ENCODE data around the gene CDIP1.

The CDIP1 gene

DNA sequence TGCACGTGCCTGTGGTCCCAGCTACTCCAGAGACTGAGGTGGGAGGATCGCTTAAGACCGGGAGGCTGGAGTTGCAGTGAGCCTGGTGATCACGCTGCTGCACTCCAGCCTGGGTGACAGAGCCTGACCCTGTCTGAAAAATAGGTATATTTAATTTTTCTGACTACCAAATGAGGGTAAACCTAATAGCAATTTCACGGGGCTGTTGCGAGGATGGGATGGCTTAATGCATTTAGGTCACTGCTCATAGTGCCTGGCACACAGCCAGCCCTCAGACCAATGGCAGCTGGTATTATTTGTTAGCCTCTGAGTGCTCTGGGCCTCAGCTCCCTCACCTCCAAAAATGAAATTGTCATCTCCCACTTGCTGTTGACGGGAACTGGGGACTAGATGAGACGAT is 5.9 kb upstream of the CDIP1 start:
- Histone ChIP-seq H2BK120ac (ENCODE audit: insufficient read depth, low read length, poor library complexity) (no peak overlapping the region), H3K79me2 (ENCODE audit: control insufficient read depth, insufficient read depth, low read length, poor library complexity) (no peaks in the 10 kb centered on the region), H3K79me1 (ENCODE audit: low read length) (no peaks in the 10 kb centered on the region), H4K8ac (ENCODE audit: low read depth, low read length) (no peak overlapping the region), H2BK12ac (ENCODE audit: low read length) (no peak overlapping the region), H3K4ac (ENCODE audit: low read depth, low read length) (no peak overlapping the region), H3K14ac (ENCODE audit: low read length) (no peak overlapping the region), H2AFZ (ENCODE audit: insufficient read depth, low read length, poor library complexity) (no peak overlapping the region), H3K4me1 (ENCODE audit: control insufficient read depth in 1 of 2, insufficient read depth in 2 of 2, low read length in 2 of 2) (no peaks in the 10 kb centered on the region), H3K27ac (ENCODE audit: low read depth, low read length) (no peak overlapping the region), H3K23ac (ENCODE audit: low read length) (no peak overlapping the region), H2AK5ac (ENCODE audit: low read length) (no peak overlapping the region), H3K4me3 (ENCODE audit: low read depth, low read length) (no peak overlapping the region), H4K91ac (ENCODE audit: low read depth, low read length) (no peak overlapping the region), H3K9ac (ENCODE audit: low read length) (no peak overlapping the region), H3K18ac (ENCODE audit: low read length) (no peak overlapping the region), H2BK5ac (ENCODE audit: low read depth, low read length, poor library complexity) (no peak overlapping the region), H3K36me3 (ENCODE audit: control insufficient read depth in 1 of 2, insufficient read depth in 2 of 2, low read length in 2 of 2) (no peaks in the 10 kb centered on the region), H4K12ac (ENCODE audit: low read depth, low read length) (no peak overlapping the region), H3K4me2 (ENCODE audit: low read length) (no peak overlapping the region), H3K9me3 (ENCODE audit: insufficient read depth, low read depth, low read length) (peaks cover 3% of the 10 kb centered on the region), H3K27me3 (ENCODE audit: insufficient read depth, low read length) (no peaks in the 10 kb centered on the region)
- DNase-seq: no peak
- no CpG with 5 or more reads among the region's 8 CpGs for WGBS (ENCODE audit: extremely low coverage, insufficient coverage, insufficient read length)

- H3K9ac ChIP-seq (ENCODE audit: low read length): no peak overlapping the region
- H3K4me2 ChIP-seq (ENCODE audit: low read length): no peak overlapping the region
- no peak overlapping the region for H2BK12ac ChIP-seq (ENCODE audit: low read length)
- H2BK120ac ChIP-seq (ENCODE audit: insufficient read depth, low read length, poor library complexity): no peak overlapping the region
- H2BK5ac ChIP-seq (ENCODE audit: low read depth, low read length, poor library complexity): no peak overlapping the region
- no peak overlapping the region for H3K23ac ChIP-seq (ENCODE audit: low read length)
- H3K79me2 ChIP-seq (ENCODE audit: control insufficient read depth, insufficient read depth, low read length, poor library complexity): peaks cover 6% of the 10 kb centered on the region
- H3K14ac ChIP-seq (ENCODE audit: low read length): no peak overlapping the region
- H3K18ac ChIP-seq (ENCODE audit: low read length): no peak overlapping the region
- H4K8ac ChIP-seq (ENCODE audit: low read depth, low read length): no peak overlapping the region
- H2AK5ac ChIP-seq (ENCODE audit: low read length): no peak overlapping the region
- H3K27me3 ChIP-seq (ENCODE audit: insufficient read depth, low read length): peaks cover 7% of the 10 kb centered on the region
- no peak overlapping the region for H4K91ac ChIP-seq (ENCODE audit: low read depth, low read length)
- DNase-seq: no peak
- peaks cover 7% of the 10 kb centered on the region for H3K9me3 ChIP-seq (ENCODE audit: insufficient read depth, low read depth, low read length)
- no peak overlapping the region for H2AFZ ChIP-seq (ENCODE audit: insufficient read depth, low read length, poor library complexity)
- H3K4me1 ChIP-seq (ENCODE audit: control insufficient read depth in 1 of 2, insufficient read depth in 2 of 2, low read length in 2 of 2): peaks cover 5 to 6% of the 10 kb centered on the region in 2 experiments
- H3K36me3 ChIP-seq (ENCODE audit: control insufficient read depth in 1 of 2, insufficient read depth in 2 of 2, low read length in 2 of 2): no peaks in the 10 kb centered on the region
- WGBS (ENCODE audit: extremely low coverage, insufficient coverage, insufficient read length): no CpG with 5 or more reads among the region's 2 CpGs
- H4K12ac ChIP-seq (ENCODE audit: low read depth, low read length): no peak overlapping the region
- H3K4ac ChIP-seq (ENCODE audit: low read depth, low read length): no peak overlapping the region
- H3K4me3 ChIP-seq (ENCODE audit: low read depth, low read length): no peak overlapping the region
- peaks cover 10% of the 10 kb centered on the region for H3K79me1 ChIP-seq (ENCODE audit: low read length)
- H3K27ac ChIP-seq (ENCODE audit: low read depth, low read length): no peak overlapping the region
Measured at GRCh38 chr16:4539716-4540284, 1.2 kb upstream of the CDIP1 start.

- peaks cover 7% of the 10 kb centered on the region for H3K27me3 ChIP-seq (ENCODE audit: insufficient read depth, low read length)
- peak overlapping the region; percentile 4 for H3K4ac ChIP-seq (ENCODE audit: low read depth, low read length)
- H4K12ac ChIP-seq (ENCODE audit: low read depth, low read length): peak overlapping the region; percentile 77
- H3K18ac ChIP-seq (ENCODE audit: low read length): peak overlapping the region; percentile 39
- DNase-seq: peak in 1 of 2 donors; percentile 19
- H2BK5ac ChIP-seq (ENCODE audit: low read depth, low read length, poor library complexity): no peak overlapping the region
- peak overlapping the region; percentile 52 for H2AK5ac ChIP-seq (ENCODE audit: low read length)
- H2BK12ac ChIP-seq (ENCODE audit: low read length): no peak overlapping the region
- H3K9ac ChIP-seq (ENCODE audit: low read length): peak overlapping the region; percentile 33
- H3K79me2 ChIP-seq (ENCODE audit: control insufficient read depth, insufficient read depth, low read length, poor library complexity): peaks cover 6% of the 10 kb centered on the region
- H2BK120ac ChIP-seq (ENCODE audit: insufficient read depth, low read length, poor library complexity): peak overlapping the region; percentile 35
- H3K4me3 ChIP-seq (ENCODE audit: low read depth, low read length): peak overlapping the region; percentile 84
- peaks cover 0 to under 1% of the 10 kb centered on the region in 2 experiments for H3K36me3 ChIP-seq (ENCODE audit: control insufficient read depth in 1 of 2, insufficient read depth in 2 of 2, low read length in 2 of 2)
- H3K4me1 ChIP-seq (ENCODE audit: control insufficient read depth in 1 of 2, insufficient read depth in 2 of 2, low read length in 2 of 2): peaks cover 5 to 6% of the 10 kb centered on the region in 2 experiments
- peak overlapping the region; percentile 82 for H4K8ac ChIP-seq (ENCODE audit: low read depth, low read length)
- no peak overlapping the region for H3K27ac ChIP-seq (ENCODE audit: low read depth, low read length)
- WGBS (ENCODE audit: extremely low coverage, insufficient coverage, insufficient read length): no CpG with 5 or more reads among the region's 75 CpGs
- peak overlapping the region; percentile 64 for H4K91ac ChIP-seq (ENCODE audit: low read depth, low read length)
- peaks cover 7% of the 10 kb centered on the region for H3K9me3 ChIP-seq (ENCODE audit: insufficient read depth, low read depth, low read length)
- no peak overlapping the region for H3K23ac ChIP-seq (ENCODE audit: low read length)
- peak overlapping the region; percentile 98 for H3K4me2 ChIP-seq (ENCODE audit: low read length)
- peaks cover 10% of the 10 kb centered on the region for H3K79me1 ChIP-seq (ENCODE audit: low read length)
- H2AFZ ChIP-seq (ENCODE audit: insufficient read depth, low read length, poor library complexity): peak overlapping the region; percentile 79
- peak overlapping the region; percentile 74 for H3K14ac ChIP-seq (ENCODE audit: low read length)
Measured at GRCh38 chr16:4537376-4538343, 913 bp downstream of the CDIP1 start.

- Histone ChIP-seq H3K4me3 (ENCODE audit: low read depth, low read length) (no peak overlapping the region), H3K79me1 (ENCODE audit: low read length) (peaks cover 10% of the 10 kb centered on the region), H3K14ac (ENCODE audit: low read length) (no peak overlapping the region), H2AK5ac (ENCODE audit: low read length) (no peak overlapping the region), H2BK120ac (ENCODE audit: insufficient read depth, low read length, poor library complexity) (no peak overlapping the region), H3K27me3 (ENCODE audit: insufficient read depth, low read length) (peaks cover 7% of the 10 kb centered on the region), H3K9ac (ENCODE audit: low read length) (no peak overlapping the region), H3K4me2 (ENCODE audit: low read length) (no peak overlapping the region), H3K23ac (ENCODE audit: low read length) (no peak overlapping the region), H3K18ac (ENCODE audit: low read length) (no peak overlapping the region), H4K91ac (ENCODE audit: low read depth, low read length) (no peak overlapping the region), H2AFZ (ENCODE audit: insufficient read depth, low read length, poor library complexity) (peak overlapping the region; percentile 71), H2BK5ac (ENCODE audit: low read depth, low read length, poor library complexity) (no peak overlapping the region), H3K27ac (ENCODE audit: low read depth, low read length) (no peak overlapping the region), H3K36me3 (ENCODE audit: control insufficient read depth in 1 of 2, insufficient read depth in 2 of 2, low read length in 2 of 2) (peaks cover 0 to 2% of the 10 kb centered on the region in 2 experiments), H3K79me2 (ENCODE audit: control insufficient read depth, insufficient read depth, low read length, poor library complexity) (peaks cover 6% of the 10 kb centered on the region), H2BK12ac (ENCODE audit: low read length) (no peak overlapping the region), H4K12ac (ENCODE audit: low read depth, low read length) (no peak overlapping the region), H3K4me1 (ENCODE audit: control insufficient read depth in 1 of 2, insufficient read depth in 2 of 2, low read length in 2 of 2) (peaks cover 5 to 6% of the 10 kb centered on the region in 2 experiments), H3K9me3 (ENCODE audit: insufficient read depth, low read depth, low read length) (peaks cover 7% of the 10 kb centered on the region), H3K4ac (ENCODE audit: low read depth, low read length) (no peak overlapping the region), H4K8ac (ENCODE audit: low read depth, low read length) (no peak overlapping the region)
- no peak for DNase-seq
- no CpG with 5 or more reads among the region's 15 CpGs for WGBS (ENCODE audit: extremely low coverage, insufficient coverage, insufficient read length)
Measured at GRCh38 chr16:4536391-4537106, 2.0 kb downstream of the CDIP1 start.
